Measurements from ENCODE around the gene TCFL5.

Gene TCFL5

DNA sequence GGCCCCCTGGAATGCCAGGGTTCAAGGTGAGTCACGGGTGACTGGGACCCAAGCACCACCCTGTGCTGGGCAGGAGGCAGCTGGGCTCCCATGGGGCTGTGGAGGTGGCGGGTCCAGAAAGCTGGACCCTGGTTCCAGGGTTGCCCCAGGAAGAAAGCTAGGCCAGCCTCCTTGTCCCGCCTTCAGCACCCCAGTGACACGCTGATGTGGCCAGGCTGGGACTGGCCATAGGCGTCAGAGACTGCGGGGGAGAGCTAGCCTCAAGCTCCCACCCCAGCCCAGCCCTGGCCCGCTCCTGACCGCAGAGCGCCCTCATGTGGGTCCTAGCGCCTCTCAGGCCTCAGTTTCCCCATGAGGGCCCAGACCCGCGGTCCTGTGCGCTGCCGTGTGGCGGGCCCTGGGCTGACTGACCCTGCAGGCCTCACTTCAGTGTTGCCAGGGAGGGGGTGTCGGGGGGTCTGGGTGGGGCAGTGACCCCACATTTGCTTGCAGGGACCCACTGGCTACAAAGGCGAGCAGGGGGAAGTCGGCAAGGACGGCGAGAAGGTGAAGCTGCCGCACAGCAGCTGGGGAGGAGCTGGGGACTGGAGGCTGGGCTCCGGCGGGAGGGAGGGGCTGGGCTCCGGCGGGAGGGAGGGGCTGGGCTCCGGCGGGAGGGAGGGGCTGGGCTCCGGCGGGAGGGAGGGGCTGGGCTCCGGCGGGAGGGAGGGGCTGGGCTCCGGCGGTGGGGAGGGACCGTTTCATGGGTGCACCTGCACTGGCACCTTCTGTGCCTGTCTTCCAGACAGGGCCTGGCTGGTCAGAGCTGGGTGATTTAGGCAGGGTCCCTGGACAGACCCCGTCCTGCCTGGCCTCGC, 36.9 kb downstream of the TCFL5 start:
- Histone ChIP-seq H3K27ac (ENCODE audit: low read length) (no peak overlapping the region), H3K9me2 (replicated peaks; ENCODE audit: insufficient read depth, low read length) (no peaks in the 10 kb centered on the region), H3K79me2 (ENCODE audit: low read length) (no peaks in the 10 kb centered on the region), H3K4me1 (ENCODE audit: low read length) (peaks cover 6% of the 10 kb centered on the region), H3K36me3 (replicated peaks; ENCODE audit: insufficient read depth, low read length) (no peaks in the 10 kb centered on the region), H4K20me1 (ENCODE audit: insufficient read depth, low read length) (no peaks in the 10 kb centered on the region), H3K27me3 (replicated peaks; ENCODE audit: insufficient read depth, low read length) (peaks cover 63% of the 10 kb centered on the region), H3K9me3 (replicated peaks; ENCODE audit: insufficient read depth, low read length) (no peaks in the 10 kb centered on the region), H2AFZ (ENCODE audit: low read length) (peak overlapping the region; percentile 58), H3K4me3 (ENCODE audit: low read length) (peak overlapping the region; percentile 60), H3F3A (ENCODE audit: insufficient read depth, low read length) (no peaks in the 10 kb centered on the region), H3K9ac (ENCODE audit: low read length) (peak overlapping the region; percentile 10; the same call in 1 of the 2 replicates), H3K4me2 (ENCODE audit: low read depth, low read length) (peak overlapping the region; percentile 94)
- peak; percentile 52 for DNase-seq
- TF ChIP-seq, protein P1, sequence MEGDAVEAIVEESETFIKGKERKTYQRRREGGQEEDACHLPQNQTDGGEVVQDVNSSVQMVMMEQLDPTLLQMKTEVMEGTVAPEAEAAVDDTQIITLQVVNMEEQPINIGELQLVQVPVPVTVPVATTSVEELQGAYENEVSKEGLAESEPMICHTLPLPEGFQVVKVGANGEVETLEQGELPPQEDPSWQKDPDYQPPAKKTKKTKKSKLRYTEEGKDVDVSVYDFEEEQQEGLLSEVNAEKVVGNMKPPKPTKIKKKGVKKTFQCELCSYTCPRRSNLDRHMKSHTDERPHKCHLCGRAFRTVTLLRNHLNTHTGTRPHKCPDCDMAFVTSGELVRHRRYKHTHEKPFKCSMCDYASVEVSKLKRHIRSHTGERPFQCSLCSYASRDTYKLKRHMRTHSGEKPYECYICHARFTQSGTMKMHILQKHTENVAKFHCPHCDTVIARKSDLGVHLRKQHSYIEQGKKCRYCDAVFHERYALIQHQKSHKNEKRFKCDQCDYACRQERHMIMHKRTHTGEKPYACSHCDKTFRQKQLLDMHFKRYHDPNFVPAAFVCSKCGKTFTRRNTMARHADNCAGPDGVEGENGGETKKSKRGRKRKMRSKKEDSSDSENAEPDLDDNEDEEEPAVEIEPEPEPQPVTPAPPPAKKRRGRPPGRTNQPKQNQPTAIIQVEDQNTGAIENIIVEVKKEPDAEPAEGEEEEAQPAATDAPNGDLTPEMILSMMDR (IDR thresholded peaks at IDR 0.05; ENCODE audit: low read length): no peak
- no peak for TF ChIP-seq EZH2phosphoT487 (IDR thresholded peaks at IDR 0.05; ENCODE audit: low read length)

DNA sequence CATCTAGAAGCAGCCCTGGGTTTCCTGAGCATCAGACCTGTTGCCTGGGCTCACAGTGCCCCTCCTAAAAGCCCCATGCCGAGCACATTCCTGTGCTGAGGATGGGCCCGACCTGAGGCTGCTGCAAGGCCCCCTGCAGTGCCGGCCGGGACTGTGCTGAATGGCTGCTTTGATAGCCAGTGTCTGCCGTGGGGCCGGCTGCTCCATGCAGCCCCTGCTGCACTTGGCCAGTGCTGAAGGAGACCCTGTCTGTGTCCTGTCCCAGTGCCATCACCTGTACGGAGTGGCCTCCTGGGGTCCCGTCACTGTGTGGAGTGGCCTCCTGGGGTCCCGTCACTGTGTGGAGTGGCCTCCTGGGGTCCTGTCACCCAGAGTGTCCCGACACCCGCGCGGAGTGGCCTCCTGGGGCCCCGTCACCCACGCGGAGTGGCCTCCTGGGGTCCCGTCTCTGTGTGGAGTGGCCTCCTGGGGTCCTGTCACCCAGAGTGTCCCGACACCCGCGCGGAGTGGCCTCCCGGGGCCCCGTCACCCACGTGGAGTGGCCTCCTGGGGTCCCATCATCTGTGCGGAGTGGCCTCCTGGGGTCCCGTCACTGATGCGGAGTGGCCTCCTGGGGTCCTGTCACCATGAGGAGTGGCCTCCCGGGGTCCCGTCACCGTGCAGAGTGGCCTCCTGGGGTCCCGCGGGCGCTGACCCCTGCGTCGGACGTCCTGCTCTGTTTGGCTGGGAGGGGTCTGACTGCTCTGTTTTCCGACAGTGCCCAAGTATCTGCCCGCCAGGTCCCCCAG, 37.7 kb downstream of the TCFL5 start:
- Histone ChIP-seq H2AFZ (ENCODE audit: low read length) (peak overlapping the region; percentile 58; the same call in 1 of the 2 replicates), H3K27ac (ENCODE audit: low read length) (no peak overlapping the region), H3K4me1 (ENCODE audit: low read length) (peaks cover 6% of the 10 kb centered on the region), H3K9ac (ENCODE audit: low read length) (no peak overlapping the region), H3K36me3 (replicated peaks; ENCODE audit: insufficient read depth, low read length) (no peaks in the 10 kb centered on the region), H3K27me3 (replicated peaks; ENCODE audit: insufficient read depth, low read length) (peaks cover 63% of the 10 kb centered on the region), H3K9me2 (replicated peaks; ENCODE audit: insufficient read depth, low read length) (no peaks in the 10 kb centered on the region), H3K4me3 (ENCODE audit: low read length) (no peak overlapping the region; the same call in 1 of the 2 replicates), H4K20me1 (ENCODE audit: insufficient read depth, low read length) (no peaks in the 10 kb centered on the region), H3K79me2 (ENCODE audit: low read length) (no peaks in the 10 kb centered on the region), H3K9me3 (replicated peaks; ENCODE audit: insufficient read depth, low read length) (no peaks in the 10 kb centered on the region), H3K4me2 (ENCODE audit: low read depth, low read length) (peak overlapping the region; percentile 94), H3F3A (ENCODE audit: insufficient read depth, low read length) (no peaks in the 10 kb centered on the region)
- no peak for DNase-seq
- TF ChIP-seq EZH2 (optimal IDR thresholded peaks at IDR 0.05; ENCODE audit: low read depth, low read length) (no peak), EZH2phosphoT487 (IDR thresholded peaks at IDR 0.05; ENCODE audit: low read length) (no peak)
- TF ChIP-seq, protein P1 (IDR thresholded peaks at IDR 0.05; ENCODE audit: low read length): no peak

DNA sequence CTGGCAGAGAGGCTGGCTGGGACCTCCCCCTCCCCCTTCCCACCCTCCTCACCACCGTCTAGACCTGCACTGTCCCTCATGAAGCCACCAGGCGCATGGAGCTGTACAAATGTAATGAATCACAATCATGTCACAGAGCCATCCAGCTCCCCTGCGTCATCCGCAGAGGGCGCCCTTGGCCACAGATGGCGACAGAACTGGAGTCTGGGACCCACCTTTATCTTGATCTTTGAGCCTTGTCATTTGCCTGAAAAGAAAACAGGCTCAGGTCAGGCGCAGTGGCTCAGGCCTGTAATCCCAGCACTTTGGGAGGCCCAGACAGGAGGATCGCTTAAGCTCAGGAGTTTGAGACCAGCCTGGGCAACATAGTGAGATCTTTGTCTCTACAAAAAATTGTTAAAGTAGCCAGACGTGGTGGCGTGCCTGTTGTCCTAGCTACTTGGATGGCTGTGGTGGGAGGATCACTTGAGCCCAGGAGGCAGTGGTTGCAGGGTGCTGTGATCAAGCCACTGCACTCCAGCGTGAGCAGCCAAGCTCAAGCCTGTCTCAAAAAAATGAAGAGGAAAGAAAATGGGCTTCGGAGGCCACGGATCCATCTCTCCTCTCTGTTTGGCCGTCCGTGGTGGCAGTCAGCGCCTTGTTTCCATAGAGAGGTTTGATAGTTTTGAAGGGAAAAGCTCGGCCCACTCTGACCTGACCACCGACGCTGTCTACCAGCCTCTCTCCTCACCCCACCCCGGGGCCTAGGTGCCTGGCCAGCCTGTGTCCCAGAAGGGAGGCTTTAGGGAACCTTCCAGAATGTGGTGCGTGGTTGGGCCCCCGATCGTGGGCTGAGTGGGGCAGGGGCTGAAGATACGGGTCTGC, 38.6 kb downstream of the TCFL5 start:
- Histone ChIP-seq H4K20me1 (ENCODE audit: insufficient read depth, low read length) (no peaks in the 10 kb centered on the region), H3K79me2 (ENCODE audit: low read length) (no peaks in the 10 kb centered on the region), H3K4me2 (ENCODE audit: low read depth, low read length) (no peak overlapping the region), H3K27me3 (replicated peaks; ENCODE audit: insufficient read depth, low read length) (peaks cover 63% of the 10 kb centered on the region), H3K4me3 (ENCODE audit: low read length) (no peak overlapping the region), H3K27ac (ENCODE audit: low read length) (no peak overlapping the region), H3K9me2 (replicated peaks; ENCODE audit: insufficient read depth, low read length) (no peaks in the 10 kb centered on the region), H3F3A (ENCODE audit: insufficient read depth, low read length) (no peaks in the 10 kb centered on the region), H3K36me3 (replicated peaks; ENCODE audit: insufficient read depth, low read length) (no peaks in the 10 kb centered on the region), H2AFZ (ENCODE audit: low read length) (no peak overlapping the region), H3K9ac (ENCODE audit: low read length) (no peak overlapping the region), H3K9me3 (replicated peaks; ENCODE audit: insufficient read depth, low read length) (no peaks in the 10 kb centered on the region), H3K4me1 (ENCODE audit: low read length) (peaks cover 6% of the 10 kb centered on the region)
- TF ChIP-seq EZH2 (optimal IDR thresholded peaks at IDR 0.05; ENCODE audit: low read depth, low read length): no peak
- TF ChIP-seq EZH2phosphoT487 (IDR thresholded peaks at IDR 0.05; ENCODE audit: low read length): no peak
- TF ChIP-seq, protein P1 (IDR thresholded peaks at IDR 0.05; ENCODE audit: low read length): peak; percentile 66
- DNase-seq: peak; percentile 69
